GM12875 (cell line): Measurements from ENCODE around the gene CCDC70.

Experiments used
- H3K4me3 ChIP-seq: one replicate; pipeline ENCODE4 v1.5.1; 2011; ENCODE audit warnings: low read depth, low read length, control low read depth
- TF ChIP-seq, protein P1 (sequence below): IDR thresholded peaks from 2 replicates; pipeline ENCODE4 v1.5.1; 2011; ENCODE audit warnings: low read depth, mild to moderate bottlenecking, control low read depth, inconsistent platforms, low read length, moderate library complexity, borderline replicate concordance; ENCODE audit not compliant: insufficient read depth

CCDC70 gene

DNA sequence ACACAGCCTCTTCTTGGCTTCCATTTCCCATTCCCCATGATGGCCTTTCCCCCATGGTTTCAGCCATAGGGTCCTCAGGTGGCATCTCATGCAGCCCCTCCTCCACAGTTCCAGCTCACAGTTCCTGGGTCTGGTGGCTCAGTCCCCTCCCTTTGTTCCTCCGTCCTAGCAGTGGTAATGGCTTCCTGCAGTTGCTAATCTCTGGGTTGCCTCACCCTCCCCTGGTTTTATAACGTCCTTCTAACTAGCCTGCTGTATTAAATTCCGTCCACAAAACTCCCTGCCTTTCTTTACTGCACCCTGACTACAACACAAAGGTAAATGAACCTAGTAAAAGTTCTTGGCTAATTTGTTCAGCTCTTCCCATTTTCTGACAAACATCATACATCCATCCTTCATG, 30.9 kb downstream of the CCDC70 start:
- no peak overlapping the region for H3K4me3 ChIP-seq
- TF ChIP-seq, protein P1, sequence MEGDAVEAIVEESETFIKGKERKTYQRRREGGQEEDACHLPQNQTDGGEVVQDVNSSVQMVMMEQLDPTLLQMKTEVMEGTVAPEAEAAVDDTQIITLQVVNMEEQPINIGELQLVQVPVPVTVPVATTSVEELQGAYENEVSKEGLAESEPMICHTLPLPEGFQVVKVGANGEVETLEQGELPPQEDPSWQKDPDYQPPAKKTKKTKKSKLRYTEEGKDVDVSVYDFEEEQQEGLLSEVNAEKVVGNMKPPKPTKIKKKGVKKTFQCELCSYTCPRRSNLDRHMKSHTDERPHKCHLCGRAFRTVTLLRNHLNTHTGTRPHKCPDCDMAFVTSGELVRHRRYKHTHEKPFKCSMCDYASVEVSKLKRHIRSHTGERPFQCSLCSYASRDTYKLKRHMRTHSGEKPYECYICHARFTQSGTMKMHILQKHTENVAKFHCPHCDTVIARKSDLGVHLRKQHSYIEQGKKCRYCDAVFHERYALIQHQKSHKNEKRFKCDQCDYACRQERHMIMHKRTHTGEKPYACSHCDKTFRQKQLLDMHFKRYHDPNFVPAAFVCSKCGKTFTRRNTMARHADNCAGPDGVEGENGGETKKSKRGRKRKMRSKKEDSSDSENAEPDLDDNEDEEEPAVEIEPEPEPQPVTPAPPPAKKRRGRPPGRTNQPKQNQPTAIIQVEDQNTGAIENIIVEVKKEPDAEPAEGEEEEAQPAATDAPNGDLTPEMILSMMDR = no peak

DNA sequence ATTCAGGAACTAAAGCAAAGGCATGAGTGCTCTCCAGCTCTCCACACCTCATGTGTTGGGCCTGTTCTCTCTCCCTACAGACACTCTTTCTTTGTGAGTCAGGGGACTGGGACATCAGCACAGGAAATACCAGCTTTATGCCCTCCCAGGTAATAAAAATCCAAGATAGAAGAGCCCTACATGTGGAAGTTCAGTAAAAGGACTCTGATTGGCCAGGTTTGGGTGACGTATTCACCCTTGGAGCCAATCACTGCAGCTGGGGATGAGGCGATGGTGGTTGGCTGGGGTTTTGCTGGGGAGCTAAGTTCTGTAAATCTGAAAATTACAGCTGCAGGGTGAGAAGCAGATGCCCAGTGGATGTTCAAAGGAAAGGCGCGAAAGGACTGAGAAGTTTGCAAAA, 32.5 kb downstream of the CCDC70 start:
- TF ChIP-seq, protein P1 = no peak
- no peak overlapping the region for H3K4me3 ChIP-seq

DNA sequence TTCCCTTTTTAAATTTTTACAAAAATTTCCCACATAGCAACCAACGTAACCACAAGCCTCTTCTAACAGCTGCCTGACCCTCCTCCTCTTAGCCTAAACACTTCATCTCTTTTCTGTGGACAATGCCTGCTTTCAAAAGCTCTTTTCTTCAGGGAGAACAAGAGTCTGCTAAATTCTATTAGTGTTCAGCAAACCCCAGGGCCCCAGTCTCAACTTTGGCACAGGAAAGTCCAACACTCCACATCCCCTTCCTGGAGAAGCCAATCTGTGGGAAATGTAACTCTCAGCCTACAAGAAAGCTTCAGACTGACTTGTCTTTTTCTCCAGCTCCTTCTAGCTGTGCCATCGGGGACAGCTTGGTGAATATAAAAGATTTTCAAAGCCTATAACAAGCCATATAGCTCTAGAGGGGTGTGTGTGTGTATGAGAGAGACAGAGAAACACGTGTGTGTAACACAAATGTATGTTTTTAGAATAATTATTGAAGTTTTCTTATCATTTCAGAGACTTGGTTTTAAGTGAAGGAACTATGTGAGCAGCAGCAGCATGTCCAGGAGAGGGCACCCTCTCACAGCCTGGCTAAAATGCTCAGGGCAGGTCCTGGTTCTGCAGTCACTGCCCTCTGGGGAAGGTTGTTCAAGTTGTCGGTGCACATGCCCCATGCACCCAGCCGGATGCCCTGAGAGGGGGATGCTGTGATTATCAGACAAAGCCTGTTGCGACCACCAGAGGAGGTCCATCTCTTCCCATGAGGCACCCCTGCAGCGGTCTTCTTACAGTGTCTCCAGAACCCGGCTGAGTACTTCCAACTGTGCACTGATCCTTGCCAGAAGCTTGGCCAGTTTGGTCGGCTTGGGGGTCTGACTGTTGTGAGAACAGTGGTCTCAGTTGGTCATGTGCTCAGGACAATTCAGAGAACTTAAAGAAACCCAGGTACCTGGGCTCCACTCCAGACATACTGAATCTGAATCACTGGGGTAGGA, 34.4 kb downstream of the CCDC70 start:
- TF ChIP-seq, protein P1 = peak; percentile 69
- H3K4me3 ChIP-seq = no peak overlapping the region

DNA sequence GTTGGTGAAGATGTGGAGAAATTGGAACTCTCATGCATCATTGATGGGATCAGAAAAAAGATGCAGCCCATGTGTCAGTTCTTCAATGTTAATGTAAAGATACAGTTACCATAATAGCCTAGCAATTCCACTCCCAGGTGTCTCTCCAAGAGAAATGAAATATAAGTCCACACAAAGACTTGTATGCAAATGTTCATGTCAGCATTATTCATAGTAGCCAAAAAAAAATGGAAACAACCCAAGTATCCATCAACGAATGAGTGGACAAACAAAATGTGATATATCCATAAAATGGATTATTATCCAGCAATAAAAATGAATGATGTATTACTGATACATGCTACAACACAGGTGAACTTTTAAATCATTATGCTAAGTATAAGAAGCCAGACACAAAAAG, 38.7 kb downstream of the CCDC70 start:
- TF ChIP-seq, protein P1 = no peak
- no peak overlapping the region for H3K4me3 ChIP-seq

DNA sequence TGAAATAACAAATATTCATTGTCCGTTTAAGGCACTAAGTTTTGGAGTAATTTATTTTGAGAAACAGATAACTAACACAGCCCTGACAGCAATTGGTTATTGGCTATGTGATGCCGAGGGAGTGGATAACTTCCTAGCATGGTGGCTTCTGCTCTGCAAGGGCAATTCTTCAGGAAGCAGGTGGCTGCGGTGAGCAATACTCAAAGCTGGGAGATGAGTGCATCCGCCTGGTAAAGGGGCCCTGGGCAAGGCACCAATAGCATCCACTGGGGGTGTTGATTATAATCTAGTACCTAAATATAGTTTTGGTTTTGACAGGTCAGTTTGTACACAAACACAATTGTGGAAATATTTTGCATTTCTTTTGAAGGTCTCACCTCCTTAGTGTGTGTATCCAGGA, 41.0 kb downstream of the CCDC70 start:
- H3K4me3 ChIP-seq = no peak overlapping the region
- TF ChIP-seq, protein P1 = no peak

DNA sequence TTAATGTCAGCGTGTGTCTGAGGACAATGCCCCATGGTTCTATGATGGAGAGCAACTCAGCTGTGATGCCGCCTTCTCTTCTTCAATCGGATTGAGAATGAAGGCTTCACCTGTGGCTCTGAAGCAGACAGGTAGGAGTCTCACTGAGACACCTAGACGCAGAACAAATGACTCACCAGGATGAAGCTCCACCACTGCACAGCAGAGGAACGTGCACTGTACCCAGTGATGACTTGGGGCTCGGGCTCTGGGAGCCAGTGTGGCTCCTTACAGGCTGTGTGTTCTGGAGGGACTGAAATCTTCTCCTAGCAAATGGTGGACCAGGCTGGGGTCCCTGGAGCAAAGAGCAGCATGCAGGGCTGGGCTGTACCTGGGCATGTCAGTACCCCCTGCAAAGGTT, 44.0 kb downstream of the CCDC70 start:
- H3K4me3 ChIP-seq = no peak overlapping the region
- TF ChIP-seq, protein P1 = no peak

DNA sequence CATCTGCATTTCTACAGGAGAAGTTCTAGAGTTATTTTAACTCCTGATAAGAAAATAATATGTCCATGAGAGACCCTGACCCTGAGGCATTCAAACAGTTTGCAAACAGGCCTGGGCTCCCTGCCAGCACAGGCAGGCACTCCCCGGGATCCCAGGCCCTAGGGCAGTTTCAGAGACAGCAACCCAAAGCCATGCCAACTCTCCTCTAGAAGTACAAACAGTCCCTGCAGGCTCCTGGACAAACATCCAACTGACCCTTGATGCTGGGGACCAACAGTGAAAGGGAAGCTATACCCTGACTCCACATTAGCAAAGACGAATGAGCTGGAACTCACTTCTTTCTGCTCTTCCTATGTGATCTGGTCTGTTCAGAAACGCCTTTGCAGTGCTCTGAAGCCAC, 44.8 kb downstream of the CCDC70 start:
- TF ChIP-seq, protein P1 = no peak
- H3K4me3 ChIP-seq = no peak overlapping the region
